Activated CD4-positive, alpha-beta memory T cell treated with anti-CD3 and anti-CD28 coated beads for 36 hours (primary cell): ENCODE measurements around the gene WLS. TPM values are rescaled to one million over a fixed set of nuclear protein-coding genes. Genes with fewer than 3 reads are reported as not detected.

Experiments
- CTCF ChIA-PET: fragments of 350-600 bp; sonication (Branson Sonifier 250); formaldehyde crosslinking; loops from one replicate; lab custom pipeline; 2021; ENCODE audit warnings: antibody characterized with exemption, inconsistent platforms; lab: Charles Lee
- POLR2A ChIA-PET: fragments of 350-600 bp; sonication (Branson Sonifier 250); formaldehyde crosslinking; loops from one replicate; lab custom pipeline; 2021; ENCODE audit warnings: antibody characterized with exemption; lab: Charles Lee
- DNase-seq: peaks from one replicate; pipeline ENCODE4 v3.0.0-alpha.2; 2020
- H3K27ac Mint-ChIP-seq: one replicate; pipeline ENCODE4 v1.8.0; 2021; ENCODE audit warnings: mixed read lengths
- H3K27me3 Mint-ChIP-seq: one replicate; pipeline ENCODE4 v1.8.0; 2021; ENCODE audit warnings: mixed read lengths
- H3K36me3 Mint-ChIP-seq: one replicate; pipeline ENCODE4 v1.8.0; 2021; ENCODE audit warnings: mixed read lengths
- H3K4me1 Mint-ChIP-seq: one replicate; pipeline ENCODE4 v1.8.0; 2021; ENCODE audit warnings: low read depth, mixed read lengths
- H3K4me3 Mint-ChIP-seq: one replicate; pipeline ENCODE4 v1.8.0; 2021; ENCODE audit warnings: mild to moderate bottlenecking, mixed read lengths
- H3K9me3 Mint-ChIP-seq: one replicate; pipeline ENCODE4 v1.8.0; 2021; ENCODE audit warnings: mixed read lengths
- intact Hi-C: fragments of 100-400 bp; cut with micrococcal nuclease; formaldehyde crosslinking; loops from one replicate; pipeline ENCODE4 v1.15.1; 2023
- microRNA-seq: library from miRNA; unstranded; fragments of <30 nt; microRNA quantifications from one replicate; pipeline ENCODE4 v1.2.0, GENCODE V29; 2022; ENCODE audit warnings: borderline number of aligned reads, borderline microRNAs expressed, borderline replicate concordance
- total RNA-seq, 2 experiments: library from RNA; stranded (reverse); gene quantifications; one replicate each; pipeline ENCODE4 v1.2.3, GENCODE V29; 2021

The WLS gene
- total RNA-seq, 2 experiments from 2014 or later = not detected

DNA sequence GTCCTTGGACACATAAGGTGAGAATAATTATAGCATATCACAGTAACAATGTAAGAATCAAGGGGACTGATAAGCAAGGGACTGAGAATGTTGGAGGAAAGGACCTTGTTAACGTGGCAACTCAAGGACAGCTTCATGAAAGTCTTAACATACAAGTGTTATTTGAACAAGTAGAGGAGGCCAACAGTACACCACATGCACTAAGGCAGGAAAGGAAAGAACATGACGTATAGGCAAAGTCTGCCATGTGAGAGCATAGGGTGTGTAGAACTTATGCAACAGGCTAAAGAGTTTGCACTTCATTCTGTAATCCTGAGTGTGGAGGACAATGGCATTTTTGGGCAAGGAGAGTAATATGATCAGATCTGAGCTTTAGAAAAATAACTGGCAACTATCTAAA lies 148.6 kb downstream of the WLS start:
- H3K27me3 Mint-ChIP-seq = peaks cover 1% of the 10 kb centered on the region
- H3K27ac Mint-ChIP-seq = no peak overlapping the region
- POLR2A ChIA-PET = no interaction called here

DNA sequence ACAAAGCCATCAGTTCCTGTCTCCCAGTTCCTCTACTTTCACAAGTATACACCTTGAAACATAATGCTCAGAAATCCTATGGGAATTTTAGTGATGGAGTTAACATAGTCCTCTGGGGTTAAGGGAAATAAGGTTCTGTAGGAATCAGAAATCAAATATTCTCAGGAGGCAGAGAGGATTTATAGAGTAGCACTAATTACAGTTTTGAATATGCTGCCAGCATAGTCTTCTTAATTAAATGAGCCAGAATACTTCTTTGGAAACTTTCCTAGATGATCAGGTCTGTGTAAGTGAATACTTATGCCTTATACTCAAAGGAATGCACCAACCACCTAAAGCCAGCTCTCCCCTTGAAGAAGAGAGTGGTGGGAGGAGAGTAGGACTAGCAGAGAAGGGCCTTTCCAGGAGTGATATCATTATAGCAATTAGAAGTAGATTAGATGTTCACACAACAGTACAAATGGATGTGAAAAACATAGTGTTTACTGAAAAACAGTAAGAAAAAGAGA lies 150.5 kb downstream of the WLS start:
- Mint-ChIP-seq H3K4me3 (no peak overlapping the region), H3K27ac (no peak overlapping the region), H3K4me1 (no peaks in the 10 kb centered on the region), H3K27me3 (peaks cover 1% of the 10 kb centered on the region), H3K36me3 (no peaks in the 10 kb centered on the region), H3K9me3 (peaks cover 7% of the 10 kb centered on the region)
- POLR2A ChIA-PET = no interaction called here
- no peak for DNase-seq
- intact Hi-C loops = no loop called here
- CTCF ChIA-PET = no interaction called here

More for the DNA sequence above, 148.6 kb downstream of the WLS start:
- H3K9me3 Mint-ChIP-seq = peaks cover 7% of the 10 kb centered on the region
- intact Hi-C loops = no loop called here
- no peak overlapping the region for H3K4me3 Mint-ChIP-seq
- no peak for DNase-seq
- CTCF ChIA-PET = no interaction called here
- no peaks in the 10 kb centered on the region for H3K4me1 Mint-ChIP-seq
- no peaks in the 10 kb centered on the region for H3K36me3 Mint-ChIP-seq

DNA sequence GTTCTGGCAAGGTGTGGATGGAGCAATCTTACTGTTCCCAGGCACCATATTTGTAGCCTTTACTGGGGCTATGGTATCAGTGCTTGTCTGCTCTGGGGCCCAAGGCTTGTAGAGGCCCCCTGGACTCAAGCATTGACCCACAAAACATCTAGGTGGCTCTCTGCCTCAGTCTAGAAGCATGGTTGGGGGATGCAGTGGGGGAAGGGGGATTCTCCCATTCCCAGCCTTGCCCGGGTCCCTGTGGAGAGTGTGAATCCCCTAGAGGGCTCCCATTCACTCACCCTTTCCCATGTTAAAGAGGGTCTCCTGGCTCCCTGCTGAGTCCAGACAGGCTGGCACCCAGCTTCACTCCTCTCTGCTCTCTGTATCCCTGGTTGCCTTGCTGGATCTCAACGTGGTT lies 153.7 kb downstream of the WLS start:
- Mint-ChIP-seq H3K9me3 (peaks cover 8% of the 10 kb centered on the region), H3K4me1 (no peaks in the 10 kb centered on the region), H3K27ac (no peak overlapping the region), H3K36me3 (no peaks in the 10 kb centered on the region), H3K27me3 (peaks cover 1% of the 10 kb centered on the region), H3K4me3 (no peak overlapping the region)
- intact Hi-C loops = no loop called here
- no peak for DNase-seq
- ChIA-PET POLR2A (no interaction called here), CTCF (no interaction called here)

Small RNA genes lying within 50 kb of the gene (microRNA-seq; reads per million reads assigned to microRNA genes)
- not detected for gene MIR1262

Other genes starting within 250 kb of the WLS start
- not detected for gene DIRAS3, start 181.9 kb downstream of the WLS start, total RNA-seq
- not detected for gene RPE65, start 217.4 kb upstream of the WLS start, total RNA-seq